GM23338 (cell line): ENCODE data around the gene INPP4B. TPM values are rescaled to one million over a fixed set of nuclear protein-coding genes. Genes with fewer than 3 reads are reported as not detected.

Experiments used
- ATAC-seq: fragments of 200-7000 bp; cut with Tn5 transposase; 3 replicates; pipeline ENCODE4 v1.9.1; 2020
- DNase-seq: peaks from one replicate; pipeline ENCODE4 v3.0.0-alpha.2; 2015; ENCODE audit warnings: low spot score
- H2AFZ ChIP-seq: fragments of 200-600 bp; sonication (generic); 2 replicates; pipeline ENCODE4 v1.8.0; 2016; ENCODE audit warnings: antibody characterized with exemption, mild to moderate bottlenecking, moderate library complexity
- H3F3A ChIP-seq: fragments of 200-600 bp; sonication (generic); replicated peaks from 2 replicates; pipeline ENCODE4 v1.8.0; 2017; ENCODE audit warnings: antibody characterized with exemption, mixed run types, low read depth
- H3K27ac ChIP-seq: fragments of 200-600 bp; sonication (generic); 2 replicates; pipeline ENCODE4 v1.6.1; 2016; ENCODE audit warnings: low read depth
- H3K27me3 ChIP-seq: fragments of 200-600 bp; sonication (generic); 2 replicates; pipeline ENCODE4 v1.8.0; 2016; ENCODE audit warnings: mild to moderate bottlenecking, mixed run types, moderate library complexity; ENCODE audit not compliant: insufficient read depth
- H3K36me3 ChIP-seq: fragments of 200-600 bp; sonication (generic); 2 replicates; pipeline ENCODE4 v1.8.0; 2016; ENCODE audit warnings: mild to moderate bottlenecking; ENCODE audit not compliant: insufficient read depth
- H3K4me1 ChIP-seq: fragments of 200-600 bp; sonication (generic); 2 replicates; pipeline ENCODE4 v1.8.0; 2016; ENCODE audit warnings: mild to moderate bottlenecking, moderate library complexity; ENCODE audit not compliant: insufficient read depth
- H3K4me2 ChIP-seq: fragments of 200-600 bp; sonication (generic); 2 replicates; pipeline ENCODE4 v1.7.1; 2017; ENCODE audit warnings: mixed run types
- H3K4me3 ChIP-seq: fragments of 200-600 bp; sonication (generic); 2 replicates; pipeline ENCODE4 v1.6.1; 2016; ENCODE audit warnings: mixed run types
- H3K79me2 ChIP-seq: fragments of 200-600 bp; sonication (generic); replicated peaks from 2 replicates; pipeline ENCODE4 v1.8.0; 2017; ENCODE audit warnings: mild to moderate bottlenecking; ENCODE audit not compliant: insufficient read depth
- H3K9me2 ChIP-seq: fragments of 200-600 bp; sonication (generic); 2 replicates; pipeline ENCODE4 v1.8.0; 2017; ENCODE audit not compliant: insufficient read depth
- H4K20me1 ChIP-seq: fragments of 200-600 bp; sonication (generic); replicated peaks from 2 replicates; pipeline ENCODE4 v1.8.0; 2017; ENCODE audit warnings: mild to moderate bottlenecking; ENCODE audit not compliant: insufficient read depth
- H3K27ac Mint-ChIP-seq: 2 replicates; pipeline ENCODE4 v1.8.0; 2020; ENCODE audit warnings: inconsistent platforms, mild to moderate bottlenecking, moderate library complexity, mixed read lengths
- H3K27me3 Mint-ChIP-seq: 3 replicates; pipeline ENCODE4 v1.8.0; 2022; ENCODE audit warnings: low read depth, mild to moderate bottlenecking, moderate library complexity, mixed read lengths, inconsistent platforms; ENCODE audit not compliant: insufficient read depth, poor library complexity
- H3K36me3 Mint-ChIP-seq: 3 replicates; pipeline ENCODE4 v1.8.0; 2021; ENCODE audit warnings: low read depth, mild to moderate bottlenecking, inconsistent platforms, moderate library complexity, mixed read lengths
- H3K4me1 Mint-ChIP-seq: 3 replicates; pipeline ENCODE4 v1.8.0; 2020; ENCODE audit warnings: mild to moderate bottlenecking, inconsistent platforms, mixed read lengths
- H3K4me3 Mint-ChIP-seq: 3 replicates; pipeline ENCODE4 v1.8.0; 2021; ENCODE audit warnings: moderate library complexity, mild to moderate bottlenecking, inconsistent platforms, mixed read lengths
- H3K9me3 Mint-ChIP-seq: 3 replicates; pipeline ENCODE4 v1.8.0; 2020; ENCODE audit warnings: moderate library complexity, mild to moderate bottlenecking, inconsistent platforms, mixed read lengths
- EZH2phosphoT487 ChIP-seq: fragments of 200-600 bp; sonication (generic); IDR thresholded peaks from one replicate; pipeline ENCODE4 v1.8.1; 2018; ENCODE audit warnings: antibody characterized with exemption; ENCODE audit not compliant: unreplicated experiment
- JUNB ChIP-seq: IDR thresholded peaks from one replicate; pipeline ENCODE4 v1.6.1; 2016; ENCODE audit warnings: antibody characterized with exemption; ENCODE audit not compliant: unreplicated experiment
- NANOG ChIP-seq: IDR thresholded peaks from 2 replicates; pipeline ENCODE4 v1.6.1; 2016; ENCODE audit warnings: antibody characterized with exemption, borderline replicate concordance
- POLR2AphosphoS5 ChIP-seq: IDR thresholded peaks from 2 replicates; pipeline ENCODE4 v1.6.1; 2016; ENCODE audit warnings: antibody characterized with exemption, low read depth
- REST ChIP-seq: IDR thresholded peaks from one replicate; pipeline ENCODE4 v1.6.1; 2018; ENCODE audit warnings: antibody characterized with exemption; ENCODE audit not compliant: unreplicated experiment
- ZNF114 ChIP-seq: fragments of 250-450 bp; sonication (Bioruptor Pico); IDR thresholded peaks from 2 replicates; pipeline ENCODE4 v1.5.0; 2020; ENCODE audit warnings: mild to moderate bottlenecking, moderate library complexity
- ZNF462 ChIP-seq: fragments of 250-450 bp; sonication (Bioruptor Pico); IDR thresholded peaks from 2 replicates; pipeline ENCODE4 v1.5.0; 2020; ENCODE audit warnings: mild to moderate bottlenecking, moderate library complexity
- polyA plus RNA-seq: library from polyadenylated mRNA; unstranded; fragments of >200 nt; fragmentation: Nextera tagmentation; extraction: Ambion mirVana; gene quantifications from 2 replicates; pipeline ENCODE4 v1.2.1, GENCODE V29; 2016
- total RNA-seq: library from RNA; depleted of rRNA; stranded (reverse); fragments of >200 nt; shearing (Covaris generic); gene quantifications from 2 replicates; pipeline ENCODE4 v1.2.3, GENCODE V29; 2014
- TF ChIP-seq, protein P1 (sequence below), 2 experiments: fragments of 200-600 bp in 1 of 2; sonication (generic) in 1 of 2; conservative IDR thresholded peaks; 2 replicates each; pipeline versions ENCODE4 v1.5.1 to v1.6.1; 2016 to 2017; ENCODE audit warnings: antibody characterized with exemption in 2 of 2, low read depth in 2 of 2, mild to moderate bottlenecking in 2 of 2, moderate library complexity in 1 of 2
- TF ChIP-seq, protein P2 (sequence below): IDR thresholded peaks from 2 replicates; pipeline ENCODE4 v1.6.1; 2016; ENCODE audit warnings: antibody characterized with exemption

INPP4B gene
- total and polyA plus RNA-seq, 2 experiments from 2014 or later = 0.11 to 0.14 TPM

GRCh38 chr4:142762280-142762679 is 83.8 kb downstream of the INPP4B start:
- Histone ChIP-seq H3K79me2 (no peaks in the 10 kb centered on the region), H3K27ac (no peak overlapping the region), H3K9me2 (peaks cover 11% of the 10 kb centered on the region), H4K20me1 (no peaks in the 10 kb centered on the region), H3K36me3 (no peaks in the 10 kb centered on the region), H3K4me1 (no peaks in the 10 kb centered on the region), H2AFZ (no peak overlapping the region), H3K27me3 (no peaks in the 10 kb centered on the region), H3K4me2 (no peak overlapping the region), H3K4me3 (no peak overlapping the region), H3F3A (no peaks in the 10 kb centered on the region)
- no peak for DNase-seq
- no peak overlapping the region for H3K27ac Mint-ChIP-seq
- no peaks in the 10 kb centered on the region for H3K36me3 Mint-ChIP-seq
- no peak for ATAC-seq
- no peaks in the 10 kb centered on the region for H3K9me3 Mint-ChIP-seq
- no peaks in the 10 kb centered on the region for H3K27me3 Mint-ChIP-seq
- no peaks in the 10 kb centered on the region for H3K4me1 Mint-ChIP-seq
- TF ChIP-seq JUNB = no peak
- no peak overlapping the region for H3K4me3 Mint-ChIP-seq

GRCh38 chr4:142752202-142752786 is 93.8 kb downstream of the INPP4B start:
- DNase-seq (no peak), ATAC-seq (no peak)
- H3K27me3 Mint-ChIP-seq = no peaks in the 10 kb centered on the region
- Histone ChIP-seq H3K27me3 (no peaks in the 10 kb centered on the region), H2AFZ (peak overlapping the region; percentile 36; the same call in 1 of the 2 replicates), H3K79me2 (no peaks in the 10 kb centered on the region), H3K36me3 (no peaks in the 10 kb centered on the region), H3K4me2 (no peak overlapping the region), H3K4me1 (no peaks in the 10 kb centered on the region), H3K9me2 (no peaks in the 10 kb centered on the region), H4K20me1 (no peaks in the 10 kb centered on the region), H3K27ac (no peak overlapping the region), H3F3A (no peaks in the 10 kb centered on the region), H3K4me3 (no peak overlapping the region)
- no peak overlapping the region for H3K4me3 Mint-ChIP-seq
- no peak overlapping the region for H3K27ac Mint-ChIP-seq
- peaks cover 4% of the 10 kb centered on the region; the same call in 2 of the 3 replicates for H3K4me1 Mint-ChIP-seq
- no peaks in the 10 kb centered on the region for H3K9me3 Mint-ChIP-seq
- H3K36me3 Mint-ChIP-seq = no peaks in the 10 kb centered on the region
- TF ChIP-seq EZH2phosphoT487 (no peak), POLR2AphosphoS5 (no peak), REST (no peak), NANOG (no peak), JUNB (no peak), ZNF462 (no peak), ZNF114 (no peak)
- TF ChIP-seq, protein P1, sequence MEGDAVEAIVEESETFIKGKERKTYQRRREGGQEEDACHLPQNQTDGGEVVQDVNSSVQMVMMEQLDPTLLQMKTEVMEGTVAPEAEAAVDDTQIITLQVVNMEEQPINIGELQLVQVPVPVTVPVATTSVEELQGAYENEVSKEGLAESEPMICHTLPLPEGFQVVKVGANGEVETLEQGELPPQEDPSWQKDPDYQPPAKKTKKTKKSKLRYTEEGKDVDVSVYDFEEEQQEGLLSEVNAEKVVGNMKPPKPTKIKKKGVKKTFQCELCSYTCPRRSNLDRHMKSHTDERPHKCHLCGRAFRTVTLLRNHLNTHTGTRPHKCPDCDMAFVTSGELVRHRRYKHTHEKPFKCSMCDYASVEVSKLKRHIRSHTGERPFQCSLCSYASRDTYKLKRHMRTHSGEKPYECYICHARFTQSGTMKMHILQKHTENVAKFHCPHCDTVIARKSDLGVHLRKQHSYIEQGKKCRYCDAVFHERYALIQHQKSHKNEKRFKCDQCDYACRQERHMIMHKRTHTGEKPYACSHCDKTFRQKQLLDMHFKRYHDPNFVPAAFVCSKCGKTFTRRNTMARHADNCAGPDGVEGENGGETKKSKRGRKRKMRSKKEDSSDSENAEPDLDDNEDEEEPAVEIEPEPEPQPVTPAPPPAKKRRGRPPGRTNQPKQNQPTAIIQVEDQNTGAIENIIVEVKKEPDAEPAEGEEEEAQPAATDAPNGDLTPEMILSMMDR (conservative IDR thresholded peaks at IDR 0.05; ENCODE audit: low read depth in 2 of 2) = no peak
- TF ChIP-seq, protein P2, sequence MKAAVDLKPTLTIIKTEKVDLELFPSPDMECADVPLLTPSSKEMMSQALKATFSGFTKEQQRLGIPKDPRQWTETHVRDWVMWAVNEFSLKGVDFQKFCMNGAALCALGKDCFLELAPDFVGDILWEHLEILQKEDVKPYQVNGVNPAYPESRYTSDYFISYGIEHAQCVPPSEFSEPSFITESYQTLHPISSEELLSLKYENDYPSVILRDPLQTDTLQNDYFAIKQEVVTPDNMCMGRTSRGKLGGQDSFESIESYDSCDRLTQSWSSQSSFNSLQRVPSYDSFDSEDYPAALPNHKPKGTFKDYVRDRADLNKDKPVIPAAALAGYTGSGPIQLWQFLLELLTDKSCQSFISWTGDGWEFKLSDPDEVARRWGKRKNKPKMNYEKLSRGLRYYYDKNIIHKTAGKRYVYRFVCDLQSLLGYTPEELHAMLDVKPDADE = no peak
